ENCODE data around the gene ADAM12. TPM values are rescaled to one million over a fixed set of nuclear protein-coding genes. Genes with fewer than 3 reads are reported as not detected.

ADAM12 gene
- total RNA-seq, 1 donor from 2014 or later = 3.7 TPM

GRCh38 chr10:126014309-126014708 lies 374.0 kb downstream of the ADAM12 start:
- no peak for DNase-seq (ENCODE audit: extremely low spot score in 2 of 2)
- no peak overlapping the region for H3K27ac ChIP-seq
- H3K9me3 ChIP-seq = no peaks in the 10 kb centered on the region
- no peak for TF ChIP-seq POLR2A (IDR thresholded peaks at IDR 0.05)
- TF ChIP-seq POLR2AphosphoS5 (IDR thresholded peaks at IDR 0.05; ENCODE audit: insufficient read depth in 1 of 2, low read depth in 1 of 2) = no peak
- TF ChIP-seq, protein P1, sequence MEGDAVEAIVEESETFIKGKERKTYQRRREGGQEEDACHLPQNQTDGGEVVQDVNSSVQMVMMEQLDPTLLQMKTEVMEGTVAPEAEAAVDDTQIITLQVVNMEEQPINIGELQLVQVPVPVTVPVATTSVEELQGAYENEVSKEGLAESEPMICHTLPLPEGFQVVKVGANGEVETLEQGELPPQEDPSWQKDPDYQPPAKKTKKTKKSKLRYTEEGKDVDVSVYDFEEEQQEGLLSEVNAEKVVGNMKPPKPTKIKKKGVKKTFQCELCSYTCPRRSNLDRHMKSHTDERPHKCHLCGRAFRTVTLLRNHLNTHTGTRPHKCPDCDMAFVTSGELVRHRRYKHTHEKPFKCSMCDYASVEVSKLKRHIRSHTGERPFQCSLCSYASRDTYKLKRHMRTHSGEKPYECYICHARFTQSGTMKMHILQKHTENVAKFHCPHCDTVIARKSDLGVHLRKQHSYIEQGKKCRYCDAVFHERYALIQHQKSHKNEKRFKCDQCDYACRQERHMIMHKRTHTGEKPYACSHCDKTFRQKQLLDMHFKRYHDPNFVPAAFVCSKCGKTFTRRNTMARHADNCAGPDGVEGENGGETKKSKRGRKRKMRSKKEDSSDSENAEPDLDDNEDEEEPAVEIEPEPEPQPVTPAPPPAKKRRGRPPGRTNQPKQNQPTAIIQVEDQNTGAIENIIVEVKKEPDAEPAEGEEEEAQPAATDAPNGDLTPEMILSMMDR (IDR thresholded peaks at IDR 0.05) = no peak
- no peaks in the 10 kb centered on the region for H3K27me3 ChIP-seq
- no peaks in the 10 kb centered on the region for H3K36me3 ChIP-seq
- intact Hi-C loops (cut with DNase I) = no loop called here
- H3K4me3 ChIP-seq = no peak overlapping the region
- H3K4me1 ChIP-seq = no peaks in the 10 kb centered on the region

DNA sequence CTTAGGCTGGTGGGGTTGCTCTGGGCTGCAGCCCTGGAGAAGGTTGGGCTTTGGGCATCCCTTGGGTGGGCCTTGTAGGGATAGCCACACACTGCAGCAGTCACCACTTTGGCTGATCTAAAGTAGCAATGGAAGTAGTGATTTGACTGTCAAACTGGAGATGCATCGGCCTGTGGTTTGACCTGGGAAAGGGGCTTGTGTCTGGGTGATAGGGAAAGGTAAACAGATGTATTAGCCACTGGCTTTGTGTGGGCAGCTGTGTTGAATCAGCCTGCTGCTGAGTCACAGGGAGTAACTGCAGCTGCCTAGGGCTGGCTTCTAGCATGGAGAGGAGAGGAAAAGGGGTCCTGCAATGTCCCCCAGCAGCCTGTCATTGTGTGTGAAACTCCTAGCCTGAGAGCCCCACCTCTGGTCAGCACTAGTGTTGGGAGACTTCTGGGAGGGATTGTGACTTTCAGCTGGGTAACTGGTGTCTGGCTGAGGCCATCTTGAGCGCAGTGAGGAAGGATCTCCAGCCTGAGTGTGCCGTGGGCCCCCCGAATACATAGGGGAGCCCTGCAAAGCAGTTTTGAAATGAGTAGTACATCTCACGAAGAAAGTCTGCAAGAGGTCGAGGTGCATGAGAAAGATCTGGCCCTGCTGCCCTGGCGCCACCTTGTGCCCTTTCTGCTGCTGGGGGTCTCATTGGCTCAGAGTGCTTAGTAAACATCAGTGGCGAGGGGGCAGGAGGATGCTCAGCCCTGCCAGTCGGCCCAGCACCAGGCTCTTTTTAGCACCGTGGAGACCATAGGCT lies 374.6 kb downstream of the ADAM12 start:
- Histone ChIP-seq H3K36me3 (no peaks in the 10 kb centered on the region), H3K4me1 (no peaks in the 10 kb centered on the region), H3K9me3 (no peaks in the 10 kb centered on the region), H3K27ac (no peak overlapping the region), H3K4me3 (no peak overlapping the region), H3K27me3 (no peaks in the 10 kb centered on the region)
- no peak for DNase-seq (ENCODE audit: extremely low spot score in 2 of 2)
- TF ChIP-seq POLR2A (IDR thresholded peaks at IDR 0.05) (no peak), POLR2AphosphoS5 (IDR thresholded peaks at IDR 0.05; ENCODE audit: insufficient read depth in 1 of 2, low read depth in 1 of 2) (no peak)
- TF ChIP-seq, protein P1 (IDR thresholded peaks at IDR 0.05) = no peak
- intact Hi-C loops (cut with DNase I) = no loop called here

- no peak for TF ChIP-seq POLR2AphosphoS5 (IDR thresholded peaks at IDR 0.05; ENCODE audit: insufficient read depth in 1 of 2, low read depth in 1 of 2)
- no peak for TF ChIP-seq POLR2A (IDR thresholded peaks at IDR 0.05)
- H3K4me1 ChIP-seq = no peaks in the 10 kb centered on the region
- intact Hi-C loops (cut with DNase I) = no loop called here
Observed at GRCh38 chr10:126012485-126012884, 375.8 kb downstream of the ADAM12 start.

DNA sequence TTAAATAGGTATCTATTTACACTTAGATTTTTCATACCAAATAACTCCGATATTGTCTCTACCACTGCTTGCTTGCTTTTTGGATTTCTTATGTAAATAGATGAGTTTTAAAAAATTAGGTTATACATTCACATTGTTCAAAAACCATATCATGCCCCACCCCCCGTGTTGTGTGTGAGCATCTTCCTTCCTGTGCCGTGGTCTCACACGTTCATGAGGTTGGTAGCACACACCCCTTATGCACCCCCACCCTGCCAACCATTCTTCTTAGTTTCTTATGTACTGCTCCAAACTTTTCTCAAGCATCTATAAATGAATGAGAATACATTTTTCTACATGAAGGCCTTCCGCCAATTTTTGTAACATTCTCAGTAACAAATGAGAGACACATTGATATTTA lies 376.3 kb downstream of the ADAM12 start:
- H3K36me3 ChIP-seq = no peaks in the 10 kb centered on the region

More at GRCh38 chr10:126012485-126012884, 375.8 kb downstream of the ADAM12 start:
- no peak overlapping the region for H3K27ac ChIP-seq
- DNase-seq (ENCODE audit: extremely low spot score in 2 of 2) = no peak
- H3K4me3 ChIP-seq = no peak overlapping the region
- no peaks in the 10 kb centered on the region for H3K9me3 ChIP-seq
- no peaks in the 10 kb centered on the region for H3K36me3 ChIP-seq
- no peaks in the 10 kb centered on the region for H3K27me3 ChIP-seq

DNA sequence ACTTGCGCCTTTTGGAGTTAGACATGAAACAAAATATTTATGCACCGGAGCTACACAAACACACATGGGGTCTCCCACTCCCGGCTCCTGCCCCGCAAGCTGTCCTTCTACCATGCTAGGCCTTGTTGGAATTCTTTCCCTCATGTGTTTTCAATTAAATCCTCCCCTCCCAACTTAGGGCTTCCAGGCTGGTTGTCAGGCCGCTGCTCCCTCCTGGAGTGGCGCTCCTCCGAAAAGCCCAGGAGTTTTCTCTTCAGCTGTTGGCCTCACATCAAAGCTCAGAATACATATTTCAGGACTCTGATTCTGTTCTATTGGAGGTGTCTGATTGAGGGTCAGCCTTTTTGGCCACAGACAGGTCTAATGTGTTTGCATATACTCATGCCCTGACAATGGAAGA lies 378.6 kb downstream of the ADAM12 start:
- no peak for TF ChIP-seq POLR2AphosphoS5 (IDR thresholded peaks at IDR 0.05; ENCODE audit: insufficient read depth in 1 of 2, low read depth in 1 of 2)
- no peaks in the 10 kb centered on the region for H3K27me3 ChIP-seq
- no peak overlapping the region for H3K4me3 ChIP-seq
- H3K27ac ChIP-seq = no peak overlapping the region
- H3K36me3 ChIP-seq = no peaks in the 10 kb centered on the region
- no peak for DNase-seq (ENCODE audit: extremely low spot score in 2 of 2)
- H3K4me1 ChIP-seq = no peaks in the 10 kb centered on the region
- intact Hi-C loops (cut with DNase I) = no loop called here
- H3K9me3 ChIP-seq = no peaks in the 10 kb centered on the region

More for the DNA sequence above, 376.3 kb downstream of the ADAM12 start:
- H3K27ac ChIP-seq = no peak overlapping the region
- H3K27me3 ChIP-seq = no peaks in the 10 kb centered on the region
- no peak for TF ChIP-seq POLR2AphosphoS5 (IDR thresholded peaks at IDR 0.05; ENCODE audit: insufficient read depth in 1 of 2, low read depth in 1 of 2)
- no peak for TF ChIP-seq POLR2A (IDR thresholded peaks at IDR 0.05)
- TF ChIP-seq, protein P1 (IDR thresholded peaks at IDR 0.05) = no peak
- no peak for DNase-seq (ENCODE audit: extremely low spot score in 2 of 2)
- intact Hi-C loops (cut with DNase I) = no loop called here
- H3K9me3 ChIP-seq = no peaks in the 10 kb centered on the region
- H3K4me1 ChIP-seq = no peaks in the 10 kb centered on the region
- H3K4me3 ChIP-seq = no peak overlapping the region

DNA sequence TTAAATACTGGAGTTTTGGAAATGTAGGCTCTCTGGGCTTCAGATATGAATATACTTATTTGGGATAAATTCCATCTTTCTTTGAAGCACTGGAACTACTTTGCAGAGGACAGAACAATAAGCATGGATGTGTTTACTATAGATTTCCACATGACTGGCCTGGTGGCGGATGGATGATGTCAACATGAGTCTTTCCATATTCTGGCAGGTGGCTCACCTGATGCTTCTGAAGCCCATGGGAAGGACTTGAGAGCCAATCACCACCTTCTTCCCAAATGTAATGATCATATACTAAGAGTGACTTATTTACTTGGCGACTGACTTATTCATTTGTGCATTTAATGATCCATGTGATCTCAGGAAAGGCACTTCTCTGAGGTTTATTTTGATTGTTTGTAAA lies 381.4 kb downstream of the ADAM12 start:
- DNase-seq (ENCODE audit: extremely low spot score in 2 of 2) = no peak
- no peaks in the 10 kb centered on the region for H3K9me3 ChIP-seq
- no peak overlapping the region for H3K27ac ChIP-seq
- H3K27me3 ChIP-seq = no peaks in the 10 kb centered on the region
- no peaks in the 10 kb centered on the region for H3K4me1 ChIP-seq
- TF ChIP-seq POLR2A (IDR thresholded peaks at IDR 0.05) (no peak), POLR2AphosphoS5 (IDR thresholded peaks at IDR 0.05; ENCODE audit: insufficient read depth in 1 of 2, low read depth in 1 of 2) (no peak)
- TF ChIP-seq, protein P1 (IDR thresholded peaks at IDR 0.05) = no peak
- no peaks in the 10 kb centered on the region for H3K36me3 ChIP-seq
- H3K4me3 ChIP-seq = no peak overlapping the region
- intact Hi-C loops (cut with DNase I) = no loop called here
